Thoracic aorta (tissue), 2 donors: ENCODE results near the gene GLRX5. TPM values are rescaled to one million over a fixed set of nuclear protein-coding genes. Genes with fewer than 3 reads are reported as not detected.

Source experiments
- ATAC-seq: fragments of 150-250 bp; one replicate; pipeline ENCODE4 v1.8.0; 2017; ENCODE audit warnings: low read depth; ENCODE audit not compliant: insufficient number of reproducible peaks, low FRiP score
- DNase-seq: peaks from one replicate; pipeline ENCODE4 v3.0.0-alpha.2; 2020; ENCODE audit warnings: low spot score
- H3K27ac ChIP-seq, 2 donors: fragments of 200-600 bp; sonication (generic); 1 replicate in 1 of 2; 2 replicates in 1 of 2; pipeline ENCODE4 v1.5.1; 2016; ENCODE audit warnings: mild to moderate bottlenecking in 2 of 2, moderate library complexity in 2 of 2
- H3K27me3 ChIP-seq: fragments of 200-600 bp; sonication (generic); replicated peaks from 2 replicates; pipeline ENCODE4 v1.6.0; 2016; ENCODE audit warnings: mild to moderate bottlenecking; ENCODE audit not compliant: insufficient read depth
- H3K36me3 ChIP-seq: fragments of 200-600 bp; sonication (generic); one replicate; pipeline ENCODE4 v1.5.1; 2016
- H3K4me1 ChIP-seq, 2 donors: fragments of 200-600 bp; sonication (generic); 1 replicate in 1 of 2; 2 replicates in 1 of 2; pipeline versions ENCODE4 v1.5.1 to v1.6.0; 2016; ENCODE audit warnings: low read depth in 2 of 2, mild to moderate bottlenecking in 1 of 2; ENCODE audit not compliant: control insufficient read depth in 1 of 2
- H3K4me3 ChIP-seq: fragments of 200-600 bp; sonication (generic); 2 replicates; pipeline ENCODE4 v1.5.1; 2016; ENCODE audit warnings: mild to moderate bottlenecking
- H3K9me3 ChIP-seq: fragments of 200-600 bp; sonication (generic); 2 replicates; pipeline ENCODE4 v1.5.1; 2016
- CTCF ChIP-seq: fragments of 200-600 bp; sonication (generic); IDR thresholded peaks from one replicate; pipeline ENCODE4 v1.5.1; 2019; ENCODE audit warnings: antibody characterized with exemption
- total RNA-seq, 2 donors: library from RNA; depleted of rRNA; stranded (reverse); fragments of >200 nt; gene quantifications; one replicate each; pipeline versions ENCODE4 v1.1.0 to v1.2.3, GENCODE V29; 2016

GLRX5 gene
- total RNA-seq, 2 donors from 2014 or later: 19.6 to 22.9 TPM

GRCh38 chr14:95499354-95499750 lies 35.5 kb upstream of the GLRX5 start:
- Histone ChIP-seq H3K4me3 (no peak overlapping the region), H3K9me3 (no peaks in the 10 kb centered on the region), H3K27ac (peak overlapping the region; percentile 18 to 29), H3K4me1 (peaks cover 46 to 65% of the 10 kb centered on the region in 2 donors), H3K27me3 (no peaks in the 10 kb centered on the region), H3K36me3 (no peaks in the 10 kb centered on the region)
- DNase-seq (no peak), ATAC-seq (no peak)
- TF ChIP-seq CTCF: no peak

GRCh38 chr14:95500201-95500681 lies 34.6 kb upstream of the GLRX5 start:
- Histone ChIP-seq H3K4me3 (no peak overlapping the region), H3K9me3 (no peaks in the 10 kb centered on the region), H3K27me3 (no peaks in the 10 kb centered on the region), H3K36me3 (no peaks in the 10 kb centered on the region), H3K27ac (no peak overlapping the region), H3K4me1 (peaks cover 43 to 68% of the 10 kb centered on the region in 2 donors)
- no peak for TF ChIP-seq CTCF
- no peak for ATAC-seq
- DNase-seq: no peak

GRCh38 chr14:95500772-95501401 lies 34.0 kb upstream of the GLRX5 start:
- H3K27me3 ChIP-seq: no peaks in the 10 kb centered on the region
- TF ChIP-seq CTCF: no peak
- H3K4me3 ChIP-seq: no peak overlapping the region
- H3K9me3 ChIP-seq: no peaks in the 10 kb centered on the region
- peaks cover 38 to 63% of the 10 kb centered on the region in 2 donors for H3K4me1 ChIP-seq
- H3K27ac ChIP-seq: no peak overlapping the region
- no peak for DNase-seq
- ATAC-seq: no peak
- H3K36me3 ChIP-seq: no peaks in the 10 kb centered on the region

GRCh38 chr14:95502381-95502950 lies 32.4 kb upstream of the GLRX5 start:
- DNase-seq: no peak
- Histone ChIP-seq H3K27ac (no peak overlapping the region), H3K27me3 (no peaks in the 10 kb centered on the region), H3K4me3 (no peak overlapping the region), H3K4me1 (peaks cover 29 to 59% of the 10 kb centered on the region in 2 donors), H3K9me3 (no peaks in the 10 kb centered on the region), H3K36me3 (no peaks in the 10 kb centered on the region)
- no peak for ATAC-seq
- no peak for TF ChIP-seq CTCF

GRCh38 chr14:95503365-95504134 lies 31.3 kb upstream of the GLRX5 start:
- Histone ChIP-seq H3K4me1 (peaks cover 29 to 59% of the 10 kb centered on the region in 2 donors), H3K27ac (no peak overlapping the region), H3K36me3 (no peaks in the 10 kb centered on the region), H3K4me3 (no peak overlapping the region), H3K27me3 (no peaks in the 10 kb centered on the region), H3K9me3 (no peaks in the 10 kb centered on the region)
- ATAC-seq (no peak), DNase-seq (no peak)
- TF ChIP-seq CTCF: no peak
